H9 (cell line): ENCODE data around the gene HOXD12. TPM values are rescaled to one million over a fixed set of nuclear protein-coding genes. Genes with fewer than 3 reads are reported as not detected.

Source experiments
- DNase-seq: peaks from one replicate; pipeline ENCODE4 v3.0.0-alpha.2; 2017
- H2AFZ ChIP-seq: one replicate; pipeline ENCODE4 v1.6.1; 2013; ENCODE audit warnings: mild to moderate bottlenecking, low read length, control low read depth, moderate library complexity
- H2AK5ac ChIP-seq: 2 replicates; pipeline ENCODE4 v1.6.1; 2013; ENCODE audit warnings: low read length, control low read depth, mixed read lengths; ENCODE audit not compliant: insufficient read length
- H2BK120ac ChIP-seq: one replicate; pipeline ENCODE4 v1.6.1; 2013; ENCODE audit warnings: low read depth, mild to moderate bottlenecking, low read length, control low read depth, inconsistent platforms; ENCODE audit not compliant: poor library complexity, severe bottlenecking
- H2BK12ac ChIP-seq: 2 replicates; pipeline ENCODE4 v1.6.1; 2013; ENCODE audit warnings: low read length, control low read depth, mixed read lengths, low read depth; ENCODE audit not compliant: insufficient read length
- H2BK15ac ChIP-seq: 2 replicates; pipeline ENCODE4 v1.6.1; 2013; ENCODE audit warnings: low read depth, low read length, control low read depth
- H2BK20ac ChIP-seq: one replicate; pipeline ENCODE4 v1.6.1; 2013; ENCODE audit warnings: low read depth, mild to moderate bottlenecking, low read length, control low read depth, inconsistent platforms; ENCODE audit not compliant: poor library complexity, severe bottlenecking
- H2BK5ac ChIP-seq: 2 replicates; pipeline ENCODE4 v1.6.1; 2013; ENCODE audit warnings: low read length, control low read depth, mixed read lengths; ENCODE audit not compliant: insufficient read length
- H3K14ac ChIP-seq: 2 replicates; pipeline ENCODE4 v1.6.1; 2013; ENCODE audit warnings: low read length, control low read depth; ENCODE audit not compliant: insufficient read depth
- H3K18ac ChIP-seq: 2 replicates; pipeline ENCODE4 v1.6.1; 2013; ENCODE audit warnings: low read depth, mild to moderate bottlenecking, mixed read lengths, low read length, control low read depth; ENCODE audit not compliant: insufficient read length
- H3K23ac ChIP-seq: 2 replicates; pipeline ENCODE4 v1.6.1; 2013; ENCODE audit warnings: low read length, control low read depth, mixed read lengths, low read depth; ENCODE audit not compliant: insufficient read length
- H3K23me2 ChIP-seq: 2 replicates; pipeline ENCODE4 v1.6.1; 2013; ENCODE audit warnings: low read depth, mild to moderate bottlenecking, mixed read lengths, low read length, control low read depth; ENCODE audit not compliant: insufficient read length, poor library complexity, severe bottlenecking
- H3K27ac ChIP-seq: 2 replicates; pipeline ENCODE4 v1.5.1; 2013; ENCODE audit warnings: low read length, control low read depth, mixed read lengths, low read depth; ENCODE audit not compliant: insufficient read length
- H3K27me3 ChIP-seq: 2 replicates; pipeline ENCODE4 v1.6.1; 2013; ENCODE audit warnings: low read length, control low read depth, inconsistent platforms; ENCODE audit not compliant: insufficient read depth
- H3K4ac ChIP-seq: 2 replicates; pipeline ENCODE4 v1.6.1; 2013; ENCODE audit warnings: low read depth, mild to moderate bottlenecking, control low read depth, inconsistent platforms, low read length, moderate library complexity
- H3K4me1 ChIP-seq: 2 replicates; pipeline ENCODE4 v1.6.1; 2013; ENCODE audit warnings: low read length, control low read depth, inconsistent platforms; ENCODE audit not compliant: insufficient read depth
- H3K4me2 ChIP-seq: 2 replicates; pipeline ENCODE4 v1.6.1; 2013; ENCODE audit warnings: low read length, control low read depth, mixed read lengths; ENCODE audit not compliant: insufficient read length, insufficient read depth
- H3K56ac ChIP-seq: 2 replicates; pipeline ENCODE4 v1.6.1; 2013; ENCODE audit warnings: low read depth, mild to moderate bottlenecking, mixed read lengths, low read length, control low read depth; ENCODE audit not compliant: insufficient read length
- H3K79me1 ChIP-seq: 2 replicates; pipeline ENCODE4 v1.6.1; 2013; ENCODE audit warnings: low read depth, mild to moderate bottlenecking, moderate library complexity, low read length, control low read depth, inconsistent platforms; ENCODE audit not compliant: insufficient read depth, poor library complexity, severe bottlenecking
- H3K79me2 ChIP-seq: 2 replicates; pipeline ENCODE4 v1.6.1; 2013; ENCODE audit warnings: low read length, control low read depth, inconsistent platforms; ENCODE audit not compliant: insufficient read depth
- H3K9ac ChIP-seq: 2 replicates; pipeline ENCODE4 v1.6.1; 2013; ENCODE audit warnings: low read length, control low read depth, mixed read lengths; ENCODE audit not compliant: insufficient read length; ENCODE audit errors: extremely low read depth
- H3K9me3 ChIP-seq: one replicate; pipeline ENCODE4 v1.6.1; 2013; ENCODE audit warnings: low read depth, low read length, inconsistent platforms; ENCODE audit not compliant: control insufficient read depth
- H3T11ph ChIP-seq: one replicate; pipeline ENCODE4 v1.6.1; 2013; ENCODE audit warnings: mild to moderate bottlenecking, low read length, control low read depth, inconsistent platforms
- H4K20me1 ChIP-seq: one replicate; pipeline ENCODE4 v1.6.1; 2013; ENCODE audit not compliant: control insufficient read depth, insufficient read length, insufficient read depth
- H4K5ac ChIP-seq: 2 replicates; pipeline ENCODE4 v1.6.1; 2013; ENCODE audit warnings: low read depth, mild to moderate bottlenecking, mixed read lengths, low read length, control low read depth; ENCODE audit not compliant: insufficient read length
- H4K8ac ChIP-seq: replicated peaks from 2 replicates; pipeline ENCODE4 v1.6.1; 2013; ENCODE audit warnings: low read length, control low read depth, mixed read lengths, low read depth; ENCODE audit not compliant: insufficient read length
- H4K91ac ChIP-seq: 2 replicates; pipeline ENCODE4 v1.6.1; 2013; ENCODE audit warnings: low read depth, mild to moderate bottlenecking, moderate library complexity, mixed read lengths, low read length, control low read depth; ENCODE audit not compliant: insufficient read length
- H3K27ac Mint-ChIP-seq, 3 experiments: 2 replicates in 2 of 3; 3 replicates in 1 of 3; pipeline ENCODE4 v1.8.0; 2020 to 2021; ENCODE audit warnings: mixed read lengths in 3 of 3, mild to moderate bottlenecking in 1 of 3, moderate library complexity in 1 of 3
- H3K27me3 Mint-ChIP-seq: 2 replicates; pipeline ENCODE4 v1.8.0; 2021; ENCODE audit warnings: low read depth, mild to moderate bottlenecking, moderate library complexity, mixed read lengths
- H3K36me3 Mint-ChIP-seq, 3 experiments: 2 replicates in 2 of 3; 3 replicates in 1 of 3; pipeline ENCODE4 v1.8.0; 2020 to 2021; ENCODE audit warnings: low read depth in 3 of 3, mixed read lengths in 3 of 3; ENCODE audit not compliant: insufficient read depth in 1 of 3
- H3K4me1 Mint-ChIP-seq, 2 experiments: 2 replicates each; pipeline ENCODE4 v1.8.0; 2020; ENCODE audit warnings: mixed read lengths in 2 of 2
- H3K4me3 Mint-ChIP-seq, 2 experiments: 2 replicates in 1 of 2; 3 replicates in 1 of 2; pipeline ENCODE4 v1.8.0; 2020 to 2021; ENCODE audit warnings: mild to moderate bottlenecking in 2 of 2, mixed read lengths in 2 of 2, moderate library complexity in 1 of 2
- H3K9me3 Mint-ChIP-seq, 2 experiments: 2 replicates in 1 of 2; 3 replicates in 1 of 2; pipeline ENCODE4 v1.8.0; 2020; ENCODE audit warnings: mild to moderate bottlenecking in 2 of 2, mixed read lengths in 2 of 2, moderate library complexity in 1 of 2
- WGBS: extraction: QIAGEN DNeasy Blood & Tissue Kit; methylation state at CpG from one replicate; pipeline ENCODE4 v1.1.7; 2013; ENCODE audit warnings: missing lambda C conversion rate, low lambda C conversion rate, mixed read lengths; ENCODE audit not compliant: insufficient read length; ENCODE audit errors: extremely low coverage; 5-methylcytosine and 5-hydroxymethylcytosine counted together
- total RNA-seq: library from RNA; stranded (reverse); gene quantifications from 2 replicates; pipeline ENCODE4 v1.2.1, GENCODE V29; 2021
- TF ChIP-seq, protein P1 (sequence below): fragments of 200-600 bp; sonication (generic); conservative IDR thresholded peaks from 3 replicates; pipeline ENCODE4 v1.8.0; 2021; ENCODE audit warnings: antibody characterized with exemption, mild to moderate bottlenecking

HOXD12 gene
- total RNA-seq, 1 experiment from 2014 or later: not detected

DNA sequence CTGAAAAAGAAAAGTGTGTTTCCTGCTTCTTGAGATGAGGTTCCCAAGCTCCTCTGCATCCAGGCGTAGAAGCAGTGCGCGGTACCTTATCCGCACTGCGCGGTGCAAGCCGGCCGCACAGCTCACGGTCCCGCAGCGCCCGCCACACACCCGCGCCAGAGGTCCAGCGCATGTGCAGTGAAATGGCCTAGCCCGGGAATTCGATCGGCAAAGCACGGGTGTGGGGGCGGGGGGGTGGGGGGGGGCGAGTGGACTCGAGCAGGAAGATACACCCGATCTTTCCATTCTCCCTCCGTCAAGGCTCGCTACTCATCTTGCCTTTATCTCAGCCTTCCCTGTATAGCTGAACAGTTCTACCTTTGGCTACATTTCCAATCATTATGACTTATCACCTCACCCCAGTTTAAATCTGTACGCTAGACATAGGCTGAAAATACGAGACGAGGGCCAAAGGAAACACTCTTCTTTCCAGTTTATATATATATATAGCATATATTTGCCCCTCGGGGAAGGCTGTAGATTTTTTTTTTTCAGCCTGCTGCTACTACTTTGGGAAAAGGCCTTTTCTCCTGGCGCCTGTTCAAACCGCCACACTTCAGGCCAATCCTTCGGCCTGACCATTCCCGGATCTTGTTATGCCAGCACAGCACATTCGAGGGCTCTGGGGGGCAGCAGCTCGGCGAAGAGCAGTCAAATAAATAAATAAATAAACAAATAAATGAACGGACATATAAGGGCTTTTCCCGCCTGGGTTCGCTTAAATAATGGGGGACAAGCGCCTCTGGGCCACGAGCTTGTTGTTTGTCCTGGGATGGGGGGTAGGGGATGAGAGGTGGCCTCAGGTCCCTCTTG lies 40.3 kb downstream of the HOXD12 start:
- H2BK5ac ChIP-seq: no peak overlapping the region
- Mint-ChIP-seq H3K36me3 (no peaks in the 10 kb centered on the region), H3K4me3 (peak overlapping the region in 1 of 2 experiments; percentile 60; a peak in 2 of 5 replicates), H3K9me3 (peaks cover 0 to 6% of the 10 kb centered on the region in 2 experiments; a peak in 4 of 5 replicates), H3K4me1 (peaks cover 2 to 11% of the 10 kb centered on the region in 2 experiments; a peak in 3 of 4 replicates), H3K27me3 (peaks cover 98% of the 10 kb centered on the region), H3K27ac (no peak overlapping the region)
- no peaks in the 10 kb centered on the region for H4K20me1 ChIP-seq
- TF ChIP-seq, protein P1, sequence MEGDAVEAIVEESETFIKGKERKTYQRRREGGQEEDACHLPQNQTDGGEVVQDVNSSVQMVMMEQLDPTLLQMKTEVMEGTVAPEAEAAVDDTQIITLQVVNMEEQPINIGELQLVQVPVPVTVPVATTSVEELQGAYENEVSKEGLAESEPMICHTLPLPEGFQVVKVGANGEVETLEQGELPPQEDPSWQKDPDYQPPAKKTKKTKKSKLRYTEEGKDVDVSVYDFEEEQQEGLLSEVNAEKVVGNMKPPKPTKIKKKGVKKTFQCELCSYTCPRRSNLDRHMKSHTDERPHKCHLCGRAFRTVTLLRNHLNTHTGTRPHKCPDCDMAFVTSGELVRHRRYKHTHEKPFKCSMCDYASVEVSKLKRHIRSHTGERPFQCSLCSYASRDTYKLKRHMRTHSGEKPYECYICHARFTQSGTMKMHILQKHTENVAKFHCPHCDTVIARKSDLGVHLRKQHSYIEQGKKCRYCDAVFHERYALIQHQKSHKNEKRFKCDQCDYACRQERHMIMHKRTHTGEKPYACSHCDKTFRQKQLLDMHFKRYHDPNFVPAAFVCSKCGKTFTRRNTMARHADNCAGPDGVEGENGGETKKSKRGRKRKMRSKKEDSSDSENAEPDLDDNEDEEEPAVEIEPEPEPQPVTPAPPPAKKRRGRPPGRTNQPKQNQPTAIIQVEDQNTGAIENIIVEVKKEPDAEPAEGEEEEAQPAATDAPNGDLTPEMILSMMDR: no peak
- H4K8ac ChIP-seq: no peak overlapping the region
- no peak overlapping the region for H2BK12ac ChIP-seq
- no peaks in the 10 kb centered on the region for H3K9me3 ChIP-seq
- H2BK120ac ChIP-seq: no peak overlapping the region
- H3K56ac ChIP-seq: no peak overlapping the region
- H2BK20ac ChIP-seq: no peak overlapping the region
- no CpG with 5 or more reads among the region's 41 CpGs for WGBS
- peak; percentile 25 for DNase-seq
- H3K4ac ChIP-seq: no peak overlapping the region
- H3T11ph ChIP-seq: no peak overlapping the region
- no peak overlapping the region for H3K9ac ChIP-seq
- no peak overlapping the region for H4K91ac ChIP-seq
- H3K27ac ChIP-seq: no peak overlapping the region
- peaks cover 85% of the 10 kb centered on the region for H3K27me3 ChIP-seq
- H3K23me2 ChIP-seq: peaks cover 8% of the 10 kb centered on the region
- no peaks in the 10 kb centered on the region; the same call in 1 of the 2 replicates for H3K4me1 ChIP-seq
- no peak overlapping the region for H3K14ac ChIP-seq
- H3K4me2 ChIP-seq: peak overlapping the region; percentile 30
- H3K18ac ChIP-seq: no peak overlapping the region
- no peaks in the 10 kb centered on the region for H3K79me2 ChIP-seq
- H2AK5ac ChIP-seq: no peak overlapping the region
- H3K23ac ChIP-seq: no peak overlapping the region
- no peak overlapping the region for H2AFZ ChIP-seq
- H3K79me1 ChIP-seq: no peaks in the 10 kb centered on the region
- H4K5ac ChIP-seq: no peak overlapping the region
- H2BK15ac ChIP-seq: no peak overlapping the region
